CD14-positive monocyte (primary cell): ENCODE data around the gene ACSS3. TPM values are rescaled to one million over a fixed set of nuclear protein-coding genes. Genes with fewer than 3 reads are reported as not detected.

Experiments used
- DNase-seq, 3 donors: peaks; one replicate each; pipeline ENCODE4 v3.0.0-alpha.2; 2011 to 2022
- H2AFZ ChIP-seq: 2 replicates; pipeline ENCODE4 v1.6.0; 2012; ENCODE audit warnings: mild to moderate bottlenecking, low read depth, low read length, inconsistent platforms; ENCODE audit not compliant: insufficient read depth, poor library complexity, severe bottlenecking
- H3K27ac ChIP-seq, 2 donors: 1 replicate in 1 of 2; 2 replicates in 1 of 2; pipeline ENCODE4 v1.5.1; 2012 to 2013; ENCODE audit warnings: low read length in 2 of 2, control low read depth in 1 of 2, inconsistent platforms in 1 of 2, low read depth in 1 of 2, mild to moderate bottlenecking in 1 of 2
- H3K27me3 ChIP-seq, 2 donors: one replicate each; pipeline versions ENCODE4 v1.6.0 to v1.6.1; 2011 to 2013; ENCODE audit warnings: low read length in 2 of 2; ENCODE audit not compliant: control insufficient read depth in 2 of 2, insufficient read depth in 2 of 2
- H3K36me3 ChIP-seq, 2 donors: replicated peaks in 1 of 2; 1 replicate in 1 of 2; 2 replicates in 1 of 2; pipeline versions ENCODE4 v1.5.1 to v1.6.1; 2012 to 2013; ENCODE audit warnings: low read length in 2 of 2, control low read depth in 1 of 2, inconsistent platforms in 1 of 2, mild to moderate bottlenecking in 1 of 2; ENCODE audit not compliant: insufficient read depth in 2 of 2, control insufficient read depth in 1 of 2
- H3K4me1 ChIP-seq, 2 donors: 1 replicate in 1 of 2; 2 replicates in 1 of 2; pipeline versions ENCODE4 v1.5.1 to v1.6.1; 2012 to 2013; ENCODE audit warnings: low read length in 2 of 2, control low read depth in 1 of 2, inconsistent platforms in 1 of 2, mild to moderate bottlenecking in 1 of 2, moderate library complexity in 1 of 2; ENCODE audit not compliant: insufficient read depth in 2 of 2, control insufficient read depth in 1 of 2
- H3K4me2 ChIP-seq: replicated peaks from 2 replicates; pipeline ENCODE3; 2012; ENCODE audit warnings: low read length, moderate library complexity, mild to moderate bottlenecking; ENCODE audit not compliant: poor library complexity, severe bottlenecking; ENCODE audit errors: extremely low read depth
- H3K4me3 ChIP-seq, 3 experiments: fragments of 200-600 bp in 1 of 3; sonication (generic) in 1 of 3; replicated peaks in 1 of 3; 1 replicate in 2 of 3; 2 replicates in 1 of 3; pipeline ENCODE4 v1.5.1; 2011 to 2013; ENCODE audit warnings: low read length in 3 of 3, mild to moderate bottlenecking in 3 of 3, control low read depth in 2 of 3, low read depth in 2 of 3, inconsistent platforms in 1 of 3, moderate library complexity in 1 of 3
- H3K79me2 ChIP-seq: 2 replicates; pipeline ENCODE4 v1.6.0; 2012; ENCODE audit warnings: mild to moderate bottlenecking, control low read depth, inconsistent platforms, low read length, moderate library complexity; ENCODE audit not compliant: insufficient read depth
- H3K9ac ChIP-seq: 2 replicates; pipeline ENCODE4 v1.6.0; 2017; ENCODE audit warnings: low read length, mild to moderate bottlenecking; ENCODE audit not compliant: insufficient read depth, poor library complexity, severe bottlenecking
- H3K9me3 ChIP-seq, 2 donors: replicated peaks in 1 of 2; 1 replicate in 1 of 2; 2 replicates in 1 of 2; pipeline versions ENCODE4 v1.5.1 to v1.6.1; 2012 to 2013; ENCODE audit warnings: low read length in 2 of 2, control low read depth in 1 of 2; ENCODE audit not compliant: control insufficient read depth in 1 of 2, insufficient read depth in 1 of 2
- H4K20me1 ChIP-seq: 2 replicates; pipeline ENCODE4 v1.6.0; 2012; ENCODE audit warnings: mild to moderate bottlenecking, low read length, control low read depth, moderate library complexity; ENCODE audit not compliant: insufficient read depth
- H3K27ac Mint-ChIP-seq, 7 donors: one replicate each; pipeline ENCODE4 v1.8.0; 2020; ENCODE audit warnings: mild to moderate bottlenecking in 7 of 7, mixed read lengths in 7 of 7, moderate library complexity in 6 of 7, inconsistent platforms in 2 of 7
- H3K27me3 Mint-ChIP-seq, 3 donors: one replicate each; pipeline ENCODE4 v1.8.0; 2021 to 2022; ENCODE audit warnings: low read depth in 3 of 3, mild to moderate bottlenecking in 3 of 3, mixed read lengths in 3 of 3, moderate library complexity in 3 of 3, inconsistent platforms in 1 of 3
- H3K36me3 Mint-ChIP-seq, 2 donors: one replicate each; pipeline ENCODE4 v1.8.0; 2020; ENCODE audit warnings: mixed read lengths in 2 of 2, inconsistent platforms in 1 of 2, mild to moderate bottlenecking in 1 of 2
- H3K4me1 Mint-ChIP-seq: one replicate; pipeline ENCODE4 v1.8.0; 2020; ENCODE audit warnings: mild to moderate bottlenecking, mixed read lengths
- H3K4me3 Mint-ChIP-seq, 2 donors: one replicate each; pipeline ENCODE4 v1.8.0; 2020; ENCODE audit warnings: mild to moderate bottlenecking in 2 of 2, mixed read lengths in 2 of 2, moderate library complexity in 1 of 2
- H3K9me3 Mint-ChIP-seq, 7 donors: one replicate each; pipeline ENCODE4 v1.8.0; 2020 to 2022; ENCODE audit warnings: mixed read lengths in 7 of 7, mild to moderate bottlenecking in 6 of 7, moderate library complexity in 6 of 7, inconsistent platforms in 2 of 7
- CTCF ChIP-seq: fragments of 200-600 bp; IDR thresholded peaks from one replicate; pipeline ENCODE4 v1.8.0; 2022; ENCODE audit warnings: antibody characterized with exemption, mild to moderate bottlenecking
- WGBS: methylation state at CpG from one replicate; pipeline ENCODE4 v1.1.5; 2013; ENCODE audit warnings: missing lambda C conversion rate; ENCODE audit not compliant: insufficient coverage; 5-methylcytosine and 5-hydroxymethylcytosine counted together
- intact Hi-C, 2 donors: fragments of 100-400 bp; cut with micrococcal nuclease; formaldehyde crosslinking; loops; one replicate each; pipeline versions ENCODE4 v1.15.0 to v1.15.1; 2023
- polyA plus RNA-seq, 3 donors: library from polyadenylated mRNA; depleted of rRNA in 1 of 3; unstranded in 2 of 3; stranded (reverse) in 1 of 3; fragments of 300-500 nt in 2 of 3; fragments of >200 nt in 1 of 3; fragmentation: Illumina TruSeq in 2 of 3; gene quantifications; 1 replicate in 2 of 3; 2 replicates in 1 of 3; pipeline ENCODE4 v1.2.3, GENCODE V29; 2012 to 2021

The ACSS3 gene
- polyA plus RNA-seq, 3 donors = 0.09 to 0.16 TPM; not detected in 1

- no peak overlapping the region for H3K27ac ChIP-seq
- no peaks in the 10 kb centered on the region for H4K20me1 ChIP-seq
- H3K79me2 ChIP-seq = no peaks in the 10 kb centered on the region
- Mint-ChIP-seq H3K4me1 (peaks cover 6% of the 10 kb centered on the region), H3K36me3 (no peaks in the 10 kb centered on the region), H3K27me3 (peaks cover 24 to 38% (median 26%) of the 10 kb centered on the region in 3 donors), H3K9me3 (peaks cover 0 to 13% (median 7%) of the 10 kb centered on the region in 7 donors), H3K27ac (no peak overlapping the region), H3K4me3 (no peak overlapping the region)
- TF ChIP-seq CTCF = no peak
- H3K36me3 ChIP-seq = no peaks in the 10 kb centered on the region
- H3K4me1 ChIP-seq = peaks cover 10 to 15% of the 10 kb centered on the region in 2 donors
- H2AFZ ChIP-seq = no peak overlapping the region
- no peak overlapping the region for H3K4me3 ChIP-seq
- no peak overlapping the region for H3K4me2 ChIP-seq
- H3K9me3 ChIP-seq = peaks cover 0 to 11% of the 10 kb centered on the region in 2 donors
- H3K27me3 ChIP-seq = peaks cover 9 to 19% of the 10 kb centered on the region in 2 donors
- intact Hi-C loops = no loop called here
- no peak overlapping the region for H3K9ac ChIP-seq
- DNase-seq = no peak
- WGBS = 73% methylated on average over 2 of the region's 2 CpGs
These were observed 1.6 kb downstream of the ACSS3 start for GRCh38 chr12:81079280-81080076.

DNA sequence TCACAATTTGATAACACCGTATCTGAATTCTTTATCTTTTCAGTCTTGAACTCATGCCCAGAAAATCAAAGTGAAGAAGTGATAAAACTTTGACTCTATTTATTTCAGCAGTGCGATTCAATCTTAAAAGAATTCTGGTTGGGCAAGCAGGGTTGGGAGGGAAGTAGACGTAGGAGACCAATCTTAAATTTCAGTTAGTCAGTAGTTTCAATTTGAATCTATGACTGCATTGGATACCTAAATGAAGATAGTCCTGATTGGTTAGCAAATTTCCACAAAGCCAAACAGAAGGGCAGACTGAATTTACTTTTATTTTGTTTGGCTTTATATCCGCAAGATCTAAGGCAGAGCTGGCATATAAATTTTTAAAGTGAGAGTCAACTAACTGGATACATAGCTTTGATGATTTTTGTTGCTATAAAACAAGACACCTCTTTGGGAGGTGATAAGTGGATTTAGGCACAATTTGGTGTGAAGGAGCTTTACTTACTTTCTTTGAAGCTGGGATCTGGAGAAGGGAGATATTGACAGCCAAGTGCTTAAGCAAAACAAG, 2.6 kb downstream of the ACSS3 start:
- no peaks in the 10 kb centered on the region for H3K79me2 ChIP-seq
- intact Hi-C loops = no loop called here
- H3K27me3 Mint-ChIP-seq = peaks cover 24 to 35% (median 26%) of the 10 kb centered on the region in 3 donors
- H3K4me1 Mint-ChIP-seq = peaks cover 6% of the 10 kb centered on the region
- H3K9ac ChIP-seq = no peak overlapping the region
- H3K9me3 ChIP-seq = peaks cover 0 to 11% of the 10 kb centered on the region in 2 donors
- no peak overlapping the region for H3K4me3 ChIP-seq
- H3K4me2 ChIP-seq = no peak overlapping the region
- H2AFZ ChIP-seq = no peak overlapping the region
- H3K4me1 ChIP-seq = peaks cover 10 to 15% of the 10 kb centered on the region in 2 donors
- H4K20me1 ChIP-seq = no peaks in the 10 kb centered on the region
- no peak for DNase-seq
- WGBS = 83% methylated on average over 2 of the region's 4 CpGs
- no peak for TF ChIP-seq CTCF
- no peak overlapping the region for H3K27ac Mint-ChIP-seq
- H3K4me3 Mint-ChIP-seq = no peak overlapping the region
- H3K27me3 ChIP-seq = peaks cover 9 to 19% of the 10 kb centered on the region in 2 donors
- peaks cover 0 to 13% (median 7%) of the 10 kb centered on the region in 7 donors for H3K9me3 Mint-ChIP-seq
- no peaks in the 10 kb centered on the region for H3K36me3 Mint-ChIP-seq
- no peak overlapping the region for H3K27ac ChIP-seq
- no peaks in the 10 kb centered on the region for H3K36me3 ChIP-seq
